GM23338 (cell line): ENCODE results near the gene TENM4. TPM values are rescaled to one million over a fixed set of nuclear protein-coding genes. Genes with fewer than 3 reads are reported as not detected.

Experiments used
- ATAC-seq: fragments of 200-7000 bp; cut with Tn5 transposase; 3 replicates; pipeline ENCODE4 v1.9.1; 2020
- DNase-seq: peaks from one replicate; pipeline ENCODE4 v3.0.0-alpha.2; 2015; ENCODE audit warnings: low spot score
- H2AFZ ChIP-seq: fragments of 200-600 bp; sonication (generic); 2 replicates; pipeline ENCODE4 v1.8.0; 2016; ENCODE audit warnings: antibody characterized with exemption, mild to moderate bottlenecking, moderate library complexity
- H3F3A ChIP-seq: fragments of 200-600 bp; sonication (generic); replicated peaks from 2 replicates; pipeline ENCODE4 v1.8.0; 2017; ENCODE audit warnings: antibody characterized with exemption, mixed run types, low read depth
- H3K27ac ChIP-seq: fragments of 200-600 bp; sonication (generic); 2 replicates; pipeline ENCODE4 v1.6.1; 2016; ENCODE audit warnings: low read depth
- H3K27me3 ChIP-seq: fragments of 200-600 bp; sonication (generic); 2 replicates; pipeline ENCODE4 v1.8.0; 2016; ENCODE audit warnings: mild to moderate bottlenecking, mixed run types, moderate library complexity; ENCODE audit not compliant: insufficient read depth
- H3K36me3 ChIP-seq: fragments of 200-600 bp; sonication (generic); 2 replicates; pipeline ENCODE4 v1.8.0; 2016; ENCODE audit warnings: mild to moderate bottlenecking; ENCODE audit not compliant: insufficient read depth
- H3K4me1 ChIP-seq: fragments of 200-600 bp; sonication (generic); 2 replicates; pipeline ENCODE4 v1.8.0; 2016; ENCODE audit warnings: mild to moderate bottlenecking, moderate library complexity; ENCODE audit not compliant: insufficient read depth
- H3K4me2 ChIP-seq: fragments of 200-600 bp; sonication (generic); 2 replicates; pipeline ENCODE4 v1.7.1; 2017; ENCODE audit warnings: mixed run types
- H3K4me3 ChIP-seq: fragments of 200-600 bp; sonication (generic); 2 replicates; pipeline ENCODE4 v1.6.1; 2016; ENCODE audit warnings: mixed run types
- H3K79me2 ChIP-seq: fragments of 200-600 bp; sonication (generic); replicated peaks from 2 replicates; pipeline ENCODE4 v1.8.0; 2017; ENCODE audit warnings: mild to moderate bottlenecking; ENCODE audit not compliant: insufficient read depth
- H3K9me2 ChIP-seq: fragments of 200-600 bp; sonication (generic); 2 replicates; pipeline ENCODE4 v1.8.0; 2017; ENCODE audit not compliant: insufficient read depth
- H4K20me1 ChIP-seq: fragments of 200-600 bp; sonication (generic); replicated peaks from 2 replicates; pipeline ENCODE4 v1.8.0; 2017; ENCODE audit warnings: mild to moderate bottlenecking; ENCODE audit not compliant: insufficient read depth
- H3K27ac Mint-ChIP-seq: 2 replicates; pipeline ENCODE4 v1.8.0; 2020; ENCODE audit warnings: inconsistent platforms, mild to moderate bottlenecking, moderate library complexity, mixed read lengths
- H3K27me3 Mint-ChIP-seq: 3 replicates; pipeline ENCODE4 v1.8.0; 2022; ENCODE audit warnings: low read depth, mild to moderate bottlenecking, moderate library complexity, mixed read lengths, inconsistent platforms; ENCODE audit not compliant: insufficient read depth, poor library complexity
- H3K36me3 Mint-ChIP-seq: 3 replicates; pipeline ENCODE4 v1.8.0; 2021; ENCODE audit warnings: low read depth, mild to moderate bottlenecking, inconsistent platforms, moderate library complexity, mixed read lengths
- H3K4me1 Mint-ChIP-seq: 3 replicates; pipeline ENCODE4 v1.8.0; 2020; ENCODE audit warnings: mild to moderate bottlenecking, inconsistent platforms, mixed read lengths
- H3K4me3 Mint-ChIP-seq: 3 replicates; pipeline ENCODE4 v1.8.0; 2021; ENCODE audit warnings: moderate library complexity, mild to moderate bottlenecking, inconsistent platforms, mixed read lengths
- H3K9me3 Mint-ChIP-seq: 3 replicates; pipeline ENCODE4 v1.8.0; 2020; ENCODE audit warnings: moderate library complexity, mild to moderate bottlenecking, inconsistent platforms, mixed read lengths
- CREB1 ChIP-seq: fragments of 250-450 bp; sonication (Bioruptor Pico); IDR thresholded peaks from 2 replicates; pipeline ENCODE4 v1.5.0; 2020; ENCODE audit warnings: low read depth, mild to moderate bottlenecking, moderate library complexity
- EZH2 ChIP-seq: fragments of 200-600 bp; sonication (generic); IDR thresholded peaks from one replicate; pipeline ENCODE4 v1.8.0; 2017; ENCODE audit warnings: antibody characterized with exemption, mild to moderate bottlenecking, low read depth; ENCODE audit not compliant: unreplicated experiment
- EZH2phosphoT487 ChIP-seq: fragments of 200-600 bp; sonication (generic); IDR thresholded peaks from one replicate; pipeline ENCODE4 v1.8.1; 2018; ENCODE audit warnings: antibody characterized with exemption; ENCODE audit not compliant: unreplicated experiment
- JUNB ChIP-seq: IDR thresholded peaks from one replicate; pipeline ENCODE4 v1.6.1; 2016; ENCODE audit warnings: antibody characterized with exemption; ENCODE audit not compliant: unreplicated experiment
- NANOG ChIP-seq: IDR thresholded peaks from 2 replicates; pipeline ENCODE4 v1.6.1; 2016; ENCODE audit warnings: antibody characterized with exemption, borderline replicate concordance
- POLR2AphosphoS5 ChIP-seq: IDR thresholded peaks from 2 replicates; pipeline ENCODE4 v1.6.1; 2016; ENCODE audit warnings: antibody characterized with exemption, low read depth
- STAT1 ChIP-seq: IDR thresholded peaks from one replicate; pipeline ENCODE4 v1.6.1; 2016; ENCODE audit warnings: antibody characterized with exemption; ENCODE audit not compliant: unreplicated experiment
- ZNF114 ChIP-seq: fragments of 250-450 bp; sonication (Bioruptor Pico); IDR thresholded peaks from 2 replicates; pipeline ENCODE4 v1.5.0; 2020; ENCODE audit warnings: mild to moderate bottlenecking, moderate library complexity
- ZNF331 ChIP-seq: fragments of 250-450 bp; sonication (Bioruptor Pico); IDR thresholded peaks from 2 replicates; pipeline ENCODE4 v1.5.0; 2020; ENCODE audit warnings: low read depth, mild to moderate bottlenecking, moderate library complexity
- polyA plus RNA-seq: library from polyadenylated mRNA; unstranded; fragments of >200 nt; fragmentation: Nextera tagmentation; extraction: Ambion mirVana; gene quantifications from 2 replicates; pipeline ENCODE4 v1.2.1, GENCODE V29; 2016
- total RNA-seq: library from RNA; depleted of rRNA; stranded (reverse); fragments of >200 nt; shearing (Covaris generic); gene quantifications from 2 replicates; pipeline ENCODE4 v1.2.3, GENCODE V29; 2014
- TF ChIP-seq, protein P1 (sequence below), 2 experiments: fragments of 200-600 bp in 1 of 2; sonication (generic) in 1 of 2; conservative IDR thresholded peaks; 2 replicates each; pipeline versions ENCODE4 v1.5.1 to v1.6.1; 2016 to 2017; ENCODE audit warnings: antibody characterized with exemption in 2 of 2, low read depth in 2 of 2, mild to moderate bottlenecking in 2 of 2, moderate library complexity in 1 of 2
- TF ChIP-seq, protein P2 (sequence below): IDR thresholded peaks from one replicate; pipeline ENCODE4 v1.6.1; 2018; ENCODE audit warnings: antibody characterized with exemption; ENCODE audit not compliant: unreplicated experiment
- TF ChIP-seq, protein P3 (sequence below): IDR thresholded peaks from 2 replicates; pipeline ENCODE4 v1.6.1; 2016; ENCODE audit warnings: antibody characterized with exemption
- TF ChIP-seq, protein P4 (sequence below): fragments of 250-450 bp; sonication (Bioruptor Pico); IDR thresholded peaks from 2 replicates; pipeline ENCODE4 v1.5.0; 2020; ENCODE audit warnings: mild to moderate bottlenecking, moderate library complexity

TENM4 gene
- total and polyA plus RNA-seq, 2 experiments from 2014 or later, result 7.3 TPM

DNA sequence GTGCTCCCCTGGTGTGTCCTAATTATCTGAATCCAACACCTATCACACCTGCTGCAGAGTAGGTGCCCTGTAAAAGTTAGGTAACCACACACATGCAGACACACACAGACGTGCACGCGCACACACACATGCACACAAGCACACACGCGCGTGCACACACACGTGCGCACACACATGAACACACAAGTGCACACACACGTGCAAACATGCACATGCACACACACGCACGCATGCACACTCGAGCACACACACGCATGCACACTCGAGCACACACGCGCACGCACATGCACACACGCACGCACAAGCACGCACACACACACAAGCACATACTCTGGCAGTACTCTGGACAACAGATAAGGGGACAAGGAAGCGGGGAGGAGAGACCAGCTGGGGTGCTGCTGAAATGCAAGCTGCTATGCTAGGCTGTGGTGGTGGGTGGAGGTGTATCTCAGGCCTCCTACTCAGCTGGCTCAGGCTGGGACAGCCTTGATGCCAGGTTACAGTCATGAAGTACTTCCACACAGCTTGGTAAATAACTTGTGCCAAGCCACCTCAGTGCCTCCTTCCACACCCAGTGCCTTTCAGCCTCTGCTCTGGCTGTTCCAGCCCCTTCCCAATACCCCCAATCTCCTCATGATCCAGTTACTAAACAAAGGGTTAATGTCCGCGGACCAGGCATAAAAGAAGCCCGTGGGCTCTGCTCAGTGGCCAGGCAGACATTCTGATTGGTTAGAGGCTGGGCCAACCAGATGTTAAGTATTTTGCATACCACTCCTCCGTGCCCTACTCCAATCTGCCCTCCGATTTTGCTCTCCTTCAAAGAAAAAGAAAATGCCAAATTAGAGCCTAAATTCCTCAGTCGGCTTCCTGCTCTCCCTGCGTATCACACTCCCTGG is 374.1 kb downstream of the TENM4 start:
- Mint-ChIP-seq H3K27me3 (peaks cover 9% of the 10 kb centered on the region), H3K9me3 (no peaks in the 10 kb centered on the region), H3K4me3 (peak overlapping the region; percentile 33; the same call in 2 of the 3 replicates), H3K36me3 (no peaks in the 10 kb centered on the region; the same call in 2 of the 3 replicates), H3K27ac (no peak overlapping the region), H3K4me1 (peaks cover 34% of the 10 kb centered on the region)
- Histone ChIP-seq H3F3A (no peaks in the 10 kb centered on the region), H3K27me3 (no peaks in the 10 kb centered on the region), H3K4me3 (no peak overlapping the region), H3K4me2 (no peak overlapping the region), H3K27ac (no peak overlapping the region), H3K4me1 (peaks cover 15% of the 10 kb centered on the region), H4K20me1 (no peaks in the 10 kb centered on the region), H3K79me2 (no peaks in the 10 kb centered on the region), H3K9me2 (no peaks in the 10 kb centered on the region), H3K36me3 (no peaks in the 10 kb centered on the region), H2AFZ (peak overlapping the region; percentile 80; the same call in 1 of the 2 replicates)
- peak; percentile 77 for DNase-seq
- TF ChIP-seq EZH2 (no peak), CREB1 (CRISPR knock-in tag) (no peak), EZH2phosphoT487 (no peak), NANOG (no peak), JUNB (no peak), STAT1 (no peak), ZNF114 (CRISPR knock-in tag) (no peak), POLR2AphosphoS5 (no peak), ZNF331 (CRISPR knock-in tag) (no peak)
- TF ChIP-seq, protein P1, sequence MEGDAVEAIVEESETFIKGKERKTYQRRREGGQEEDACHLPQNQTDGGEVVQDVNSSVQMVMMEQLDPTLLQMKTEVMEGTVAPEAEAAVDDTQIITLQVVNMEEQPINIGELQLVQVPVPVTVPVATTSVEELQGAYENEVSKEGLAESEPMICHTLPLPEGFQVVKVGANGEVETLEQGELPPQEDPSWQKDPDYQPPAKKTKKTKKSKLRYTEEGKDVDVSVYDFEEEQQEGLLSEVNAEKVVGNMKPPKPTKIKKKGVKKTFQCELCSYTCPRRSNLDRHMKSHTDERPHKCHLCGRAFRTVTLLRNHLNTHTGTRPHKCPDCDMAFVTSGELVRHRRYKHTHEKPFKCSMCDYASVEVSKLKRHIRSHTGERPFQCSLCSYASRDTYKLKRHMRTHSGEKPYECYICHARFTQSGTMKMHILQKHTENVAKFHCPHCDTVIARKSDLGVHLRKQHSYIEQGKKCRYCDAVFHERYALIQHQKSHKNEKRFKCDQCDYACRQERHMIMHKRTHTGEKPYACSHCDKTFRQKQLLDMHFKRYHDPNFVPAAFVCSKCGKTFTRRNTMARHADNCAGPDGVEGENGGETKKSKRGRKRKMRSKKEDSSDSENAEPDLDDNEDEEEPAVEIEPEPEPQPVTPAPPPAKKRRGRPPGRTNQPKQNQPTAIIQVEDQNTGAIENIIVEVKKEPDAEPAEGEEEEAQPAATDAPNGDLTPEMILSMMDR (conservative IDR thresholded peaks at IDR 0.05; ENCODE audit: low read depth in 2 of 2), result no peak
- TF ChIP-seq, protein P2, sequence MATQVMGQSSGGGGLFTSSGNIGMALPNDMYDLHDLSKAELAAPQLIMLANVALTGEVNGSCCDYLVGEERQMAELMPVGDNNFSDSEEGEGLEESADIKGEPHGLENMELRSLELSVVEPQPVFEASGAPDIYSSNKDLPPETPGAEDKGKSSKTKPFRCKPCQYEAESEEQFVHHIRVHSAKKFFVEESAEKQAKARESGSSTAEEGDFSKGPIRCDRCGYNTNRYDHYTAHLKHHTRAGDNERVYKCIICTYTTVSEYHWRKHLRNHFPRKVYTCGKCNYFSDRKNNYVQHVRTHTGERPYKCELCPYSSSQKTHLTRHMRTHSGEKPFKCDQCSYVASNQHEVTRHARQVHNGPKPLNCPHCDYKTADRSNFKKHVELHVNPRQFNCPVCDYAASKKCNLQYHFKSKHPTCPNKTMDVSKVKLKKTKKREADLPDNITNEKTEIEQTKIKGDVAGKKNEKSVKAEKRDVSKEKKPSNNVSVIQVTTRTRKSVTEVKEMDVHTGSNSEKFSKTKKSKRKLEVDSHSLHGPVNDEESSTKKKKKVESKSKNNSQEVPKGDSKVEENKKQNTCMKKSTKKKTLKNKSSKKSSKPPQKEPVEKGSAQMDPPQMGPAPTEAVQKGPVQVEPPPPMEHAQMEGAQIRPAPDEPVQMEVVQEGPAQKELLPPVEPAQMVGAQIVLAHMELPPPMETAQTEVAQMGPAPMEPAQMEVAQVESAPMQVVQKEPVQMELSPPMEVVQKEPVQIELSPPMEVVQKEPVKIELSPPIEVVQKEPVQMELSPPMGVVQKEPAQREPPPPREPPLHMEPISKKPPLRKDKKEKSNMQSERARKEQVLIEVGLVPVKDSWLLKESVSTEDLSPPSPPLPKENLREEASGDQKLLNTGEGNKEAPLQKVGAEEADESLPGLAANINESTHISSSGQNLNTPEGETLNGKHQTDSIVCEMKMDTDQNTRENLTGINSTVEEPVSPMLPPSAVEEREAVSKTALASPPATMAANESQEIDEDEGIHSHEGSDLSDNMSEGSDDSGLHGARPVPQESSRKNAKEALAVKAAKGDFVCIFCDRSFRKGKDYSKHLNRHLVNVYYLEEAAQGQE, result no peak
- TF ChIP-seq, protein P3, sequence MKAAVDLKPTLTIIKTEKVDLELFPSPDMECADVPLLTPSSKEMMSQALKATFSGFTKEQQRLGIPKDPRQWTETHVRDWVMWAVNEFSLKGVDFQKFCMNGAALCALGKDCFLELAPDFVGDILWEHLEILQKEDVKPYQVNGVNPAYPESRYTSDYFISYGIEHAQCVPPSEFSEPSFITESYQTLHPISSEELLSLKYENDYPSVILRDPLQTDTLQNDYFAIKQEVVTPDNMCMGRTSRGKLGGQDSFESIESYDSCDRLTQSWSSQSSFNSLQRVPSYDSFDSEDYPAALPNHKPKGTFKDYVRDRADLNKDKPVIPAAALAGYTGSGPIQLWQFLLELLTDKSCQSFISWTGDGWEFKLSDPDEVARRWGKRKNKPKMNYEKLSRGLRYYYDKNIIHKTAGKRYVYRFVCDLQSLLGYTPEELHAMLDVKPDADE, result no peak
- TF ChIP-seq, protein P4, sequence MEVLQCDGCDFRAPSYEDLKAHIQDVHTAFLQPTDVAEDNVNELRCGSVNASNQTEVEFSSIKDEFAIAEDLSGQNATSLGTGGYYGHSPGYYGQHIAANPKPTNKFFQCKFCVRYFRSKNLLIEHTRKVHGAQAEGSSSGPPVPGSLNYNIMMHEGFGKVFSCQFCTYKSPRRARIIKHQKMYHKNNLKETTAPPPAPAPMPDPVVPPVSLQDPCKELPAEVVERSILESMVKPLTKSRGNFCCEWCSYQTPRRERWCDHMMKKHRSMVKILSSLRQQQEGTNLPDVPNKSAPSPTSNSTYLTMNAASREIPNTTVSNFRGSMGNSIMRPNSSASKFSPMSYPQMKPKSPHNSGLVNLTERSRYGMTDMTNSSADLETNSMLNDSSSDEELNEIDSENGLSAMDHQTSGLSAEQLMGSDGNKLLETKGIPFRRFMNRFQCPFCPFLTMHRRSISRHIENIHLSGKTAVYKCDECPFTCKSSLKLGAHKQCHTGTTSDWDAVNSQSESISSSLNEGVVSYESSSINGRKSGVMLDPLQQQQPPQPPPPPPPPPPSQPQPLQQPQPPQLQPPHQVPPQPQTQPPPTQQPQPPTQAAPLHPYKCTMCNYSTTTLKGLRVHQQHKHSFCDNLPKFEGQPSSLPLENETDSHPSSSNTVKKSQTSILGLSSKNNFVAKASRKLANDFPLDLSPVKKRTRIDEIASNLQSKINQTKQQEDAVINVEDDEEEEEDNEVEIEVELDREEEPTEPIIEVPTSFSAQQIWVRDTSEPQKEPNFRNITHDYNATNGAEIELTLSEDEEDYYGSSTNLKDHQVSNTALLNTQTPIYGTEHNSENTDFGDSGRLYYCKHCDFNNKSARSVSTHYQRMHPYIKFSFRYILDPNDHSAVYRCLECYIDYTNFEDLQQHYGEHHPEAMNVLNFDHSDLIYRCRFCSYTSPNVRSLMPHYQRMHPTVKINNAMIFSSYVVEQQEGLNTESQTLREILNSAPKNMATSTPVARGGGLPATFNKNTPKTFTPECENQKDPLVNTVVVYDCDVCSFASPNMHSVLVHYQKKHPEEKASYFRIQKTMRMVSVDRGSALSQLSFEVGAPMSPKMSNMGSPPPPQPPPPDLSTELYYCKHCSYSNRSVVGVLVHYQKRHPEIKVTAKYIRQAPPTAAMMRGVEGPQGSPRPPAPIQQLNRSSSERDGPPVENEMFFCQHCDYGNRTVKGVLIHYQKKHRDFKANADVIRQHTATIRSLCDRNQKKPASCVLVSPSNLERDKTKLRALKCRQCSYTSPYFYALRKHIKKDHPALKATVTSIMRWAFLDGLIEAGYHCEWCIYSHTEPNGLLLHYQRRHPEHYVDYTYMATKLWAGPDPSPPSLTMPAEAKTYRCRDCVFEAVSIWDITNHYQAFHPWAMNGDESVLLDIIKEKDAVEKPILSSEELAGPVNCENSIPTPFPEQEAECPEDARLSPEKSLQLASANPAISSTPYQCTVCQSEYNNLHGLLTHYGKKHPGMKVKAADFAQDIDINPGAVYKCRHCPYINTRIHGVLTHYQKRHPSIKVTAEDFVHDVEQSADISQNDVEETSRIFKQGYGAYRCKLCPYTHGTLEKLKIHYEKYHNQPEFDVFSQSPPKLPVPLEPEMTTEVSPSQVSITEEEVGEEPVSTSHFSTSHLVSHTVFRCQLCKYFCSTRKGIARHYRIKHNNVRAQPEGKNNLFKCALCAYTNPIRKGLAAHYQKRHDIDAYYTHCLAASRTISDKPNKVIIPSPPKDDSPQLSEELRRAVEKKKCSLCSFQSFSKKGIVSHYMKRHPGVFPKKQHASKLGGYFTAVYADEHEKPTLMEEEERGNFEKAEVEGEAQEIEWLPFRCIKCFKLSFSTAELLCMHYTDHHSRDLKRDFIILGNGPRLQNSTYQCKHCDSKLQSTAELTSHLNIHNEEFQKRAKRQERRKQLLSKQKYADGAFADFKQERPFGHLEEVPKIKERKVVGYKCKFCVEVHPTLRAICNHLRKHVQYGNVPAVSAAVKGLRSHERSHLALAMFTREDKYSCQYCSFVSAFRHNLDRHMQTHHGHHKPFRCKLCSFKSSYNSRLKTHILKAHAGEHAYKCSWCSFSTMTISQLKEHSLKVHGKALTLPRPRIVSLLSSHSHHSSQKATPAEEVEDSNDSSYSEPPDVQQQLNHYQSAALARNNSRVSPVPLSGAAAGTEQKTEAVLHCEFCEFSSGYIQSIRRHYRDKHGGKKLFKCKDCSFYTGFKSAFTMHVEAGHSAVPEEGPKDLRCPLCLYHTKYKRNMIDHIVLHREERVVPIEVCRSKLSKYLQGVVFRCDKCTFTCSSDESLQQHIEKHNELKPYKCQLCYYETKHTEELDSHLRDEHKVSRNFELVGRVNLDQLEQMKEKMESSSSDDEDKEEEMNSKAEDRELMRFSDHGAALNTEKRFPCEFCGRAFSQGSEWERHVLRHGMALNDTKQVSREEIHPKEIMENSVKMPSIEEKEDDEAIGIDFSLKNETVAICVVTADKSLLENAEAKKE (CRISPR knock-in tag), result no peak
- peak; percentile 84 for ATAC-seq
